ENCODE measurements around the gene KCNS1. TPM values are rescaled to one million over a fixed set of nuclear protein-coding genes. Genes with fewer than 3 reads are reported as not detected.

Gene KCNS1
- total and polyA plus RNA-seq, 8 donors: 0.05 to 0.99 (median 0.08) TPM; not detected in 1

Other genes starting within 250 kb of the KCNS1 start
- gene YWHAB, start 215.4 kb downstream of the KCNS1 start, total RNA-seq: 100 to 1,000 TPM; 188 to 228 TPM
- 100 to 1,000 TPM; 164 to 196 (median 192) TPM for gene YWHAB, start 215.4 kb downstream of the KCNS1 start, polyA plus RNA-seq (ENCODE audit: insufficient read length in 6 of 6)
- gene PABPC1L, start 191.1 kb downstream of the KCNS1 start, total RNA-seq: 10 to 100 TPM; 41.2 to 41.3 TPM
- gene PABPC1L, start 191.1 kb downstream of the KCNS1 start, polyA plus RNA-seq (ENCODE audit: insufficient read length in 6 of 6): 100 to 1,000 TPM in 2 of 6 donors, 10 to 100 TPM in 4; 68.9 to 116 (median 94.7) TPM
- gene TOMM34, start 140.7 kb downstream of the KCNS1 start, total RNA-seq: 10 to 100 TPM; 18.1 to 18.6 TPM
- 10 to 100 TPM; 22.7 to 26.8 (median 24.5) TPM for gene TOMM34, start 140.7 kb downstream of the KCNS1 start, polyA plus RNA-seq (ENCODE audit: insufficient read length in 6 of 6)
- gene STK4, start 134.6 kb downstream of the KCNS1 start, total RNA-seq: 10 to 100 TPM; 33.6 to 63.7 TPM
- 10 to 100 TPM; 25.0 to 30.6 (median 26.6) TPM for gene STK4, start 134.6 kb downstream of the KCNS1 start, polyA plus RNA-seq (ENCODE audit: insufficient read length in 6 of 6)
- under 1 TPM; 0.32 to 0.37 TPM for gene WFDC5, start 14.0 kb upstream of the KCNS1 start, total RNA-seq
- gene WFDC5, start 14.0 kb upstream of the KCNS1 start, polyA plus RNA-seq (ENCODE audit: insufficient read length in 6 of 6): not detected
- under 1 TPM; 0.44 to 0.73 TPM for gene WFDC12, start 23.3 kb upstream of the KCNS1 start, total RNA-seq
- not detected for gene WFDC12, start 23.3 kb upstream of the KCNS1 start, polyA plus RNA-seq (ENCODE audit: insufficient read length in 6 of 6)
- gene PI3, start 73.8 kb upstream of the KCNS1 start, total RNA-seq: 100 to 1,000 TPM in 1 of 2 donors, 1 to 10 TPM in 1; 1.4 to 165 TPM
- gene PI3, start 73.8 kb upstream of the KCNS1 start, polyA plus RNA-seq (ENCODE audit: insufficient read length in 6 of 6): under 1 TPM in 1 of 6 donors, not detected in 5; 0.25 TPM
- gene SEMG1, start 105.9 kb upstream of the KCNS1 start, total RNA-seq: under 1 TPM in 1 of 2 donors, not detected in 1; 0.31 TPM
- not detected for gene SEMG1, start 105.9 kb upstream of the KCNS1 start, polyA plus RNA-seq (ENCODE audit: insufficient read length in 6 of 6)
- gene SEMG2, start 120.2 kb upstream of the KCNS1 start, total RNA-seq: not detected
- not detected for gene SEMG2, start 120.2 kb upstream of the KCNS1 start, polyA plus RNA-seq (ENCODE audit: insufficient read length in 6 of 6)
- gene SLPI, start 153.4 kb upstream of the KCNS1 start, total RNA-seq: 100 to 1,000 TPM; 496 to 672 TPM
- gene SLPI, start 153.4 kb upstream of the KCNS1 start, polyA plus RNA-seq (ENCODE audit: insufficient read length in 6 of 6): 1 to 10 TPM; 1.9 to 5.8 (median 4.1) TPM
- gene RBPJL, start 205.7 kb upstream of the KCNS1 start, total RNA-seq: not detected
- not detected for gene RBPJL, start 205.7 kb upstream of the KCNS1 start, polyA plus RNA-seq (ENCODE audit: insufficient read length in 6 of 6)
- gene MATN4, start 207.2 kb upstream of the KCNS1 start, total RNA-seq: under 1 TPM in 1 of 2 donors, not detected in 1; 0.23 TPM
- under 1 TPM in 3 of 6 donors, not detected in 3; 0.07 to 0.14 (median 0.11) TPM for gene MATN4, start 207.2 kb upstream of the KCNS1 start, polyA plus RNA-seq (ENCODE audit: insufficient read length in 6 of 6)
- 100 to 1,000 TPM; 199 to 329 TPM for gene SDC4, start 247.3 kb upstream of the KCNS1 start, total RNA-seq
- 100 to 1,000 TPM; 183 to 284 (median 206) TPM for gene SDC4, start 247.3 kb upstream of the KCNS1 start, polyA plus RNA-seq (ENCODE audit: insufficient read length in 6 of 6)

Data from left lung (tissue), 8 donors.